Glomerular endothelial cell (primary cell): ENCODE results near the gene GSG1L. TPM values are rescaled to one million over a fixed set of nuclear protein-coding genes. Genes with fewer than 3 reads are reported as not detected.

Experiments used
- DNase-seq: peaks from one replicate; pipeline ENCODE4 v3.0.0-alpha.2; 2011; ENCODE audit warnings: low read depth, low spot score; ENCODE audit errors: extremely low read depth
- total RNA-seq: library from RNA; depleted of rRNA; stranded (reverse); fragments of >200 nt; gene quantifications from 2 replicates; pipeline ENCODE4 v1.2.3, GENCODE V29; 2015

Gene GSG1L
- not detected in 2 replicates for total RNA-seq

DNA sequence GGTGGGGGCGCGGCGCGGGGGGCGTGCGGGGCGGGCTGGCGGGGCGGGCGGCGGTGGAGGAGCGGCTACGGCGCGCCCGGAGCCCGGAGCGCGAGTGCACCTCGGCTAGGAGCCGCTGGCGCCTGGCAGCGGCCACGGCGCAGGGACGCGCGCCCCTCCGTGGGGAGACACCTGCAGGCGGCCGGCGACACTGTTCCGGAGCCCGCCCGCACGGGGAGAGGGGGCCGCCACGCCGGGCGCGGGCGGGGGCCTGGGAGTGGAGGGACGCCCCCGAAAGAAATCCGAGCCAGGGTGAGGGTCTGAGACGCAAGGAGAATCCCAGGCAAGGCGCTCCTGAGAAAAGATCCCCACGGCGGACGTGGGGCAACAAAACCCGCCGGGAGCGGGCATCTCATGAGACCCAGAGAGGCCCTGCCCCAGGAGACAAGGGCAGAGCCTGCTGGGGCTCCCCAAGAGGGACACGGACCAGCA is at the start of gene GSG1L:
GSG1L (minus strand) TSS at position 124 of the 471 bp plus-strand sequence. CDS start 290 bp downstream, outside the sequence.
- DNase-seq, result no peak

DNA sequence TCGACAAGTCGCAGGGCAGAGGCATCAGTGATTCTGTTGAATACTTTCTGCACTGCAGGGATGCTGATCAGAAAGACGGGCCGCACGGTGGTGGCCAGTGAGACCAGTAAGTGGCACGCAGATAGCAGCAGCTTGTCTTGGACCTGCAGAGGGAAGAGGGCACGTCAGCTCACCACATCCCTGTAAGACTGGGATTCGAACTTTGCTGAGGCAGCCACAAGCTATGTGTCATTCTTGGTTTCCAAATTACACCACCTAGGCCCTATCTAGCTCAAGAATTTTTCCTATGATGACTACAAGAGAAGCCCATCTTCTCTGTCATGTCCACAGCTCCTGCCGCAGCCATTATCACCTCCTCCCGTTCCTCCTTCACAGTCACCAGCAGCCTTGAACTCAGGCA is 49.4 kb upstream of the GSG1L start:
- DNase-seq, result no peak

DNA sequence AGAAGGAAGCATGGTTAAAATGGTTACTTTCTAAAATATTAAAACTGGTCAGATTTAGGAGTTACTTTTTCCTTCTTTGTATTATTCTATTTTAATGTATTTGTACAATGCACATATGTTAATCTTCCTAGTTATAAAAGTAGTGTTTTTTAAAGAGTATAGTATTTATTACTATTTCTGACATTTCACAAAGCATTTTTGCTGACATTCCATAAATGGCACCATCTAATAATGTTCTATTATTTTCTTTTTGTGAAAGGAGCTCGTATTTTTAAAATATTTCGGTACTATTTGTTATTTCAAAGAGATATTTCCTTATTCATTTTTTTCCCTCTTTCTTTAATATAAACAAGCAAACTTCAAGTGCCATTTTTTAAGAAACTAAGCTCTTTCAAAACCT is 47.5 kb upstream of the GSG1L start:
- no peak for DNase-seq

DNA sequence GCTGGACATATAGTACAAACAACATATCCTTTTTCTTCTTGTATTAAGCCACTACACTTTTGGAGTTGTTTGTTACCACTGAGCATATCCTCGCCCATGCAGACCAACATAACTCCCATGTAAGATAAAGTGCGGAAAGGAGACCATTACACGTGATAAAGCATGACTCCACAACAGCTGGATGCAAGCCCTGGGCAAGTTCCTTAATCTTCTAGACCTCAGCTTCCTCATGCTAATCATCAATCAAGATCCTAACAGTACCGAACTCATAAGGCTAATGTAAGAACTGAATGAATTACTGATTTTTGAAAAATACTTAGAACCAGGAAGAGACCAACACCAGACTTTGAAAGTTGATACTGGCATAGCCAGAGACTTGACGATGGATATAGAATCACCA is 47.0 kb upstream of the GSG1L start:
- no peak for DNase-seq

DNA sequence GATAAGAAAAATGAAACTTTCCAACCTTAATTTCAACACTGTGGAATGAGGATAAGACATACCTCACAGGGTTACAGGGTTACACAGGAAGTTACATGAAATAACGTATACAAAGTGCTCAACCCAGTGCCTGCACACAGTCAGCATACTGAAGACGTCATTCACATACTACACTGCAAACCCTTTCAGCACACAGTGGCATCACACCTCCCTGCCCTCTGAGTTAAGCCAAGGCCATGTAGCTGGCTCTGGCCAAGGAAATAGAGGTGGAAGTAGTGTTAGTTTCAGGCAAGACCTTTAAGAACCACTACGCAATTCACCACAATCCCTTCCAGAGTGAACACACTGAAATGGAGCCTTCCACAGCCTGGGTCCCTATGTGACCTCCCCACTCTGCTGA is 46.6 kb upstream of the GSG1L start:
- DNase-seq, result no peak

GRCh38 chr16:28108590-28109247 is 45.2 kb upstream of the GSG1L start:
- DNase-seq, result no peak

DNA sequence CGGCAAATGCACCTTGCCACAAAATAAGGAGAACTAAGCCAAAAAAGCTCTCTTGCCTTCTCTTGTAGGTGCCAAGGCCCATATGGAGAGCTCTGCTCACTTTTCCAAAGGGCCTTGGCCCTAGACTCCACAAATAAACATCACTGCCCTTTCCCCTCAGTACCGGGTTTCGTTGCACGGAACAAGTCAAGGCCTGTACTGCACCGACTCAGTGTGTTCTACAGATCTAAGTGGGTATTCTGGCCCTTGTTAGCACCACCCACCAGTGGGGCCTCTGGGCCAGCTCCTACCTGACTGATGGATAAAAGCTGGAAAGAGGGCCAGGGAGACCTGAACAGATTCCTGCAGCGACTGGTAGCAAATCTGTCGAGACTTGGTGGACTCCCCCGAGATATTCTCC is 43.7 kb upstream of the GSG1L start:
- no peak for DNase-seq

DNA sequence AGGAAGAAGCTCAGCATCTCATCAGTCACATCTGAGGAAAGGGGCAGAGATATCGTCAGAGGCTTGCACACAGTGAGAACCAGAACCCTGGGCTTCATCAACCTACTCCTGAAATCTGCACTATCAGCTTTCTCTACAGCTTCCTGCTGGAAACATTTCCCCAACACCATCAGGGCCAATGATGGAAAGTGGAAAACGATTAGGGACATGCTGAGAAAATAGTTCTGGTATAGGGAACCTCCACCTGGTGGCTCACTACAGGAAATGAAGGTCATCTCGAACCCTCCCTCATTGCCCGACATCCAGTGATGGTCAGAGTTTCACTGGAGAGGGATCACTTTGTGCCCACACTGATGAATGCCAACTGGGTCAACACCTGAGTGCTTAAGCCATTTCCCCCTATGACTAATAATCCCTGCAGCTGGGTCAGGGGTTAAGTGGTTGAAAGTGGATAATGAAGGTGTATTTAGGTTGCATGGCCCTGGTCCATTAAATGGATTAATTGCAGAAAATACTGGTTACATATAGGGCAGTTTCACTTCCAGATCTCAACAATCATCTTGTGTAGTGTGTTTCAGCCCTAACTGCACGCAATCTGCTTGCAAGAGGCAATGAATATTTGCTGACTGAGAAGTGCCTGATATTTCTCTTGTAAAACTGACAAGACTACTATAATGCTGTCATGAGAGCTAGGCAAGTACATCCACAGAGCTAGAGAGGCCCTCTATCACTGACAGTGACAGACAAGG is 43.1 kb upstream of the GSG1L start:
- DNase-seq, result no peak

GRCh38 chr16:28105954-28106353 is 42.4 kb upstream of the GSG1L start:
- no peak for DNase-seq

DNA sequence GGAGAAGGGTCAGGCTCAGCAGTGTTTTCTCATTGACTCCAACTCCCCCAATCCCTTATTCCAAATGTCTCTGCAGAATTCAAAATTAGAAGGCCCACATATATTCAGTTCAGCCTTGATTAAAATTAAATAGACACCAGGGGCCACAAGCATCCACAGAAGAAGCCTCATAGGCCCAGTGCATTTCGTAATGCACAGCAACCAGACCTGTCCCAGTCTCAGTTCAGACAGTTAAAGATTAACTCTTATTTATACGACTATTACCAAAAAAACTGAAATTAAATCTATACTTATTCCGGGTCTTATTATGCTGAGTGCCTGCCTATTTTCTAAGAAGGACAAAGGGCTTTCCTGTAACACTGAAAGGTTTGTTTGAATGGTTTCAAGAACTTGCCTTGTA is 41.8 kb upstream of the GSG1L start:
- no peak for DNase-seq

GRCh38 chr16:28104404-28104803 is 40.9 kb upstream of the GSG1L start:
- DNase-seq, result no peak

- no peak for DNase-seq
Measured at GRCh38 chr16:28103516-28104170, 40.1 kb upstream of the GSG1L start.

GRCh38 chr16:28101533-28101890 is 38.0 kb upstream of the GSG1L start:
- no peak for DNase-seq

- DNase-seq, result no peak
Measured at GRCh38 chr16:28100810-28101532, 37.5 kb upstream of the GSG1L start.

DNA sequence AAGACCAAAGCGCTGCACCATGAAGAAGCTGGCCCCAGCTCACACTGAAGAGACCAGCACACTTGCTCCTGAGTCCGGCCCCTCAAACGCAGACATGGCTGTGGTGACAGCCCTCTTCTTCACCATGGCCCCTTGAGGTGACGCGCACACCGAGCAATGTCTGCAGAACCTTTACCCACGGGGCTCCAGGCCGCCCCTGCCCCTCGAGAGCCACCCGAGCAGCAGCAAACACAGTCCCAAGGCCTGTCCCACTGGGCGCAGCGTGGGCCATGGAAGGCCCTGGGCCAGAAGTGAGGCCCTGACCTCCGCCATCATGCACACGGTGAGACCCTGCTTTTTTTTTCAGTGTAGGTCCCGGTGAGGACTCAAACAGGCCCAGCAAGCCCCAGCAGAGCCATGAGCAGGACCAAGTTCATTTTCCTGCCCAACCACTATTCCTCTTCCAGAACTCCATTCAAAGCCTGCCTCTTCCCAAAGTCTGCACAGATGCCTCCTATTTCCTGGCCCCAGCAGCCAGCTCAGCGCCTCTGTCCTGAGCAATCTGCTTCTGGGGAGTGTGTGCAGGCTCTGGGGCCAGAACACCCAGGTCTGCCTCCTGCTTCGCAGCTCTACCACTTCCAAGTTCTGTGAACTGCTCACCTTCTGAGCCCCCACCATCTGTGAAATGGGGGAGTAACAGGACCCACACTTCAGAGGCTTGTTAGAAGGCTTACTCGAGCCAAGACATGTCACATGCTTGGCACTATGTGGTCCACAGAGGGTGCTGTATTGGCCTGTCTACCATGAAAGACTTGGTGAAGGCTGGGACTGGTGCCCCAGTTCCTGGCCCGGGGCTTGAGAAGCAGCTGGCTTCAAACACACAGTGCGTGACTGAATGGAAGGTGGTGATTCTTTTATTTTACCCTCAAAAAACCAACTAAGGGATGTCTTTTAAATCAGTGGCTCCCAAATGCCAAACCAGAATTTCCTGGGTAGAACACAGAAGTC is 35.7 kb upstream of the GSG1L start:
- no peak for DNase-seq

- DNase-seq, result no peak
Measured at GRCh38 chr16:28098171-28098958, 34.9 kb upstream of the GSG1L start.

DNA sequence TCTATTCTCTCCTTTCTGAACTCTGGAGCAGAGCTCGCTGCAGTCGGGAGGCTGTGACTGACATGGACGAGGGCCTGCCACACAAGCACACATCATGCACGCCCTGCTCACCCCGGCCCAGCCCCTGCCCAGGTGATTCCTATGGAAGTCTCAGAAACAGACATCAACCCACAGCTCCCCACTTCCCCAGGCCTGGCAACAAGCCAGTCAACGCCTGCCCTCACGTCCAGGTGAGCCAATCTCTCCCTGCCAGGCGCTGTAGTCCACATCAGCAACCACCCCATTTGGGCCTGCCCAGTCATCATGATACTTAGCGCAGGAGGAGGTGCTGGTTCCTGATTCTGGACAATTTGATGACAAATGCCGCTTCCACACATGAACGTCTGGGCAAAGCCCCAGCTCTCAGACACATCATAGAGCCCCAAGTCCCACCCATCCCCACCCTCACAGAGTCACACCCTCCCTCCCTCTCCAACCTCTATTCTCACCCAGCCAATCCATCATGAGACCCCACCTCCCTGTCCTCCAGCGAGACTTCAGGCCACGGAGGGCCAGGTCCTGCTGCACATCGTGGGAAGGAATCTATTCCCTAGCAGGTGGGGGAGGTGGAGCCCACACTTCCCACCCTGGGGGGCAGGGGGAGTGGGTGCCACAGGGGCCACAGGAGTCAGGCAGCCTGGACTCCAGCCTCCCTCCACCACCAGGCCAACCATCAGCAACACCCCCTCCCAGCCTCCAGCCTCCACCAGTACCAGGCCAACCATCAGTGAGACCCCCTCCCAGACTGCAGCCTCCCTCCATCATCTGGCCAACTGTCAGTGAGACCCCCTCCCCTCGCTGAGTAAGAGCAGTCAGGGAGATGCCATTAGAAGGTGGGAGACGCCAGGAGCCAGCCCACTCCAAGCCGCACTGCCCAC is 33.7 kb upstream of the GSG1L start:
- DNase-seq, result no peak

DNA sequence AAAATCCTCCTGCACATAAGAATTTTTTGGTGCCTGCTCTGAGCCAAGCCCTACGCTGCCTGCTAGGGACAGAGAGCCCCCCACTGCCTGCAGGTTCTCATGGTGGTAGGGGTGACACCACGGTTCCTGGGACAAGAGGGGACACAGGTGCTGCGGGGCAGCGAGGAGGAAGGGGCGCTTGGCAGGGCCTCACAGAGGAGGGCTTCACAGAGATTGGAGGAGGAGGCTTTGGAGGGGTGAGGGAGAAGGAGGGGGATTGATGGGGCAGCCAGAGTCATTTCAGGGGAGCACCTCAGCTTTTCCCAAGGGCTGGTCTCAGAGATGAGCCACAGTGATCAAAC is 29.8 kb upstream of the GSG1L start:
- DNase-seq, result no peak
